GM13977 (cell line): ENCODE data around the gene RASAL2.

Source experiments
- DNase-seq: peaks from one replicate; pipeline ENCODE4 v3.0.0; 2012; ENCODE audit warnings: low spot score
- in situ Hi-C: fragments of 300-500 bp; cut with MboI; formaldehyde crosslinking; loops from one replicate; pipeline ENCODE4 v1.12.0; 2022; ENCODE audit warnings: low sequenced_read_pairs, low pct_unique_long_range_greater_than_20kb, mixed read lengths, inconsistent platforms; ENCODE audit not compliant: unreplicated experiment
- TF ChIP-seq, protein P1 (sequence below): IDR thresholded peaks from 2 replicates; pipeline ENCODE4 v1.5.1; 2012; ENCODE audit warnings: mild to moderate bottlenecking, control low read depth; ENCODE audit not compliant: insufficient read depth; ENCODE audit errors: extremely low read depth, missing control alignments

RASAL2 gene

DNA sequence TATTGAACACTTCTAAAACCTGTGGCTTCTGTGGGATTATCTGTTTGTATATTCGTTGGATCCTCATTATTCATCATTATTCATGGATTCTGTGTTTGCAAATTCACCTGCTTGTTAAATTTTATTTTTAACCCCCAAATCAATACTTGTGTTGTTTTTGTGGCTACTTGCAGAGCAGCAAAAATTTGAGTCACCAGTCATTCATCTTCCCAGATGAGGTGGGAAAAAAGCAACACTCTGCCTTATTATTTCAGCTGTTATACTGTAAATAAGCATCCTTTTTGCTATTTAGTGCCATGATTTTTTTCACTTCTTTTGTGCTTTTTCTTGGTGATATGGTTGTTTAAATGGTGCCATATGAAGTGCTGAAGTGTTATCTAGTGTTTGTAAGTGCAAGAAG lies 56.7 kb downstream of the RASAL2 start:
- in situ Hi-C loops: no loop called here
- TF ChIP-seq, protein P1, sequence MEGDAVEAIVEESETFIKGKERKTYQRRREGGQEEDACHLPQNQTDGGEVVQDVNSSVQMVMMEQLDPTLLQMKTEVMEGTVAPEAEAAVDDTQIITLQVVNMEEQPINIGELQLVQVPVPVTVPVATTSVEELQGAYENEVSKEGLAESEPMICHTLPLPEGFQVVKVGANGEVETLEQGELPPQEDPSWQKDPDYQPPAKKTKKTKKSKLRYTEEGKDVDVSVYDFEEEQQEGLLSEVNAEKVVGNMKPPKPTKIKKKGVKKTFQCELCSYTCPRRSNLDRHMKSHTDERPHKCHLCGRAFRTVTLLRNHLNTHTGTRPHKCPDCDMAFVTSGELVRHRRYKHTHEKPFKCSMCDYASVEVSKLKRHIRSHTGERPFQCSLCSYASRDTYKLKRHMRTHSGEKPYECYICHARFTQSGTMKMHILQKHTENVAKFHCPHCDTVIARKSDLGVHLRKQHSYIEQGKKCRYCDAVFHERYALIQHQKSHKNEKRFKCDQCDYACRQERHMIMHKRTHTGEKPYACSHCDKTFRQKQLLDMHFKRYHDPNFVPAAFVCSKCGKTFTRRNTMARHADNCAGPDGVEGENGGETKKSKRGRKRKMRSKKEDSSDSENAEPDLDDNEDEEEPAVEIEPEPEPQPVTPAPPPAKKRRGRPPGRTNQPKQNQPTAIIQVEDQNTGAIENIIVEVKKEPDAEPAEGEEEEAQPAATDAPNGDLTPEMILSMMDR: no peak
- no peak for DNase-seq

DNA sequence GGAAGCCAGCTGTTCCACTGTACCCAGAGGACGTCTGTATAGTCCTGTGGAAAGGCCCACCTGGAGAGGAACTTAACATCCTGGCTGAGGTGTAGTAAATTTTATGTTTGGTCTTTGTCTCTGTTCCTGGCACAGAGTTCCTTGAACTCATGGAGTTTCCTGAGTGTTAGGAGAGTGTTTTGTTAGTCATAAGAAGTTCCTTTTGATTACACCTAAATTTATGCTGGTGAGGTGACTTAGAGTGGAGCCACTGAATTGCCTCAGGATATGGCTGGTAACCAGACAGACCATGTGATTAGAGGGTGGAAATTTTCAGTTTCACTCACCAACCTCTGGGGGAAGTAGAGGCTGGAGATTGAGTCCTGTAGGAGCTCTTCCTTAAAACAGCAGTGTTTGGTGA lies 57.9 kb downstream of the RASAL2 start:
- in situ Hi-C loops: no loop called here
- TF ChIP-seq, protein P1: no peak
- DNase-seq: no peak

DNA sequence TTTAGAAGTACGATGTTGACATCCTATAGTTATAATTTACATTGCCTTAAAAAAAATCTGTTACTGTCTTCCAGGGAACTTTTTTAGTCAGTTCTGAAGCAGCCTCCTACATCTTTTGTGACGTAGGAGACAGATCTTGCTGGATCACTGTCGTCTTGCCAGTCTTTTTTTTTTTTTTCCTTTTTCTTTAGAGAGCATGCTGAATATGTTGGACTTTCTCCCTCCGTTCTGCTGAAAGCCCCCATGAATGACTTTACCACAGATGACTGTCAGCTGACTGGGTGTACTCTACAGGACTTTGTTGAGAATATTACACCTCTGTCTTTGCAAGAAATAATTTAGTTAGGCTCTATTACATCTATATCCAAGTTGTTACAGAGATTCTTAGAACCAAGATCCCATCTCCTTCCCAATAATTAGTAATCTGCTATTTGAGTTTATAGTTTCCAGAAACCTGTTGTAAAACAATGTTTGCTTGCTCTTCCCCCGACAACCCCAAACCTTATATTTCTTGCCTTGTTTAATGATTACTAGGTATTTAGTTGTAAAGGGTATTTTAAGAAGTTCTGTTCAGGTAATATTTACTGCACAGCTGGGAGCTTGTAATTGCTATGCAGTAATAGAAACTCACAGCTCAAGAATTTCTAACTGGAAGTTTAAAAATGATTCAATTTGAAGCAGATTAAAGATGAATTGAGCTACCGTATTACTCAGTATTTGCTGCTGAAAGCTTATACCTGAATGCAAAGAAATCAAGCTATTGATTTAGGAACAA lies 61.8 kb downstream of the RASAL2 start:
- in situ Hi-C loops: no loop called here
- no peak for DNase-seq
- TF ChIP-seq, protein P1: no peak

DNA sequence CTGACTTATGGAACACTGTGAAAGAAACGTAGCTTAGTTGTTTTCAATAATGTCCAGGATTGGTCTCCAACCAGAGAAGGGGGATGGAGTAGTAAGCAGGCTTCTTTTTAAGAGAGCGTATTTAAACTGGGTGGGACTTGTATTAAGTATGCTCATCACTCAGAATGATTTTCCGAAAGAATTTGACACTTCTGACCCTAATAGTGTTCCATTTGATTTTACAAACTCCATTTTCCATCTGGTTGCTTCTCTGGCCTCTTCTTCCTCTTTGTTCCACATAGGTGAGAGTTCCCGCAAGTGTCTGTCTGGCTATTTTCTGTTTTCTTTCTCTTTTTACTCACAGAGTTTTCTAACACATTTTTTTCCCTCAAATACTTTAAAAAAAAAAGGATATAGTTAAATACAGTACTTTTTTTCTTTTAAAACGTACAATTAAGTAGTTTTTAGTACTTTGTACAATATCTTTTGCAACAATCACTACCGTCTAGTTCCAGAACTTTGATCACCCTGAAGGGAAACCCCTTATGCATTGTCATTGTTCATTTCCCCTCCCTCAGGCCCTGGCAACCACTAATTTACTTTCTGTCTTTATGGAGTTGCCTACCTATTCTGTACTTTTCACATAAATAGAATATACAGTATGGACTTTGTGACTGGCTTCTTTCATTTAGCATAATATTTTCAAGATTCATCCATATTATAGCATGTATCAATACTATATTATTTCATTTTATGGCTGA lies 67.0 kb downstream of the RASAL2 start:
- TF ChIP-seq, protein P1: no peak
- in situ Hi-C loops: no loop called here
- no peak for DNase-seq

GRCh38 chr1:178161516-178161915 lies 67.6 kb downstream of the RASAL2 start:
- TF ChIP-seq, protein P1: no peak

GRCh38 chr1:178165196-178165595 lies 71.3 kb downstream of the RASAL2 start:
- no peak for DNase-seq
- TF ChIP-seq, protein P1: no peak
- in situ Hi-C loops: no loop called here

More at GRCh38 chr1:178161516-178161915, 67.6 kb downstream of the RASAL2 start:
- in situ Hi-C loops: no loop called here
- no peak for DNase-seq
